Activated CD4-positive, alpha-beta T cell treated with anti-CD3 and anti-CD28 coated beads, Interleukin-2, Interleukin-6, amounts not matched to agents 100 ng/mL and 50 ng/mL, durations not matched to agents 16 hours and 8 hours (primary cell): Measurements from ENCODE around the gene TEKT5.
"Not testable (repeated sequence)": the region's sequence is repeated elsewhere in the genome, so short reads cannot be mapped to it uniquely, and the experiment has no call there.

Experiments used
- DNase-seq: peaks from one replicate; pipeline ENCODE4 v3.0.0-alpha.2; 2020

Gene TEKT5

DNA sequence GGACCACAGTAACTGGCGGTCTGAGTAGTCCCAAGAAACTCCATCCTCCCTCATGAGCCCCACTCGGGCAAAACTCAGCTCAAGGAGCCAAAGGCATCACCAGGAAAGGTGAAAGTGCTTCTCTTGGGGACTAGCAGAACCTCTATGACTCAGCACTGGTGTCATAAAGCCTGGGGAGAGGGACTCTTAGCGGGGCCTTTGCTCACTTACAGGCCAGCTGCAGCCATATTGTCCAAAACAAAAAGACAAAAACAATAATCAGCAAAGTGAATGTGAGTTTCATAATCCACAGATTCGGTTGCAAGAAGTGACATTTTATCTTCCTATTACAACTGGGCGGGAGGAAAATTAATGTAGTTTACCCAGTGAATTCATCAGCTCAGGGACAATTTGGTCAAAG is at the start of gene TEKT5:
Gene TEKT5 (minus strand): TSS at position 101 of the 400 bp plus-strand sequence. CDS start 57 bp downstream, at position 44.
- DNase-seq = peak; percentile 5

- peak; percentile 100 for DNase-seq
These were observed 49.1 kb upstream of the TEKT5 start, which contains the start of gene NUBP1 for GRCh38 chr16:10743610-10744369. Gene NUBP1 (plus strand): TSS chr16:10743842. CDS start chr16:10743864, 22 bp downstream.

GRCh38 chr16:10743227-10743609 is 48.5 kb upstream of the TEKT5 start:
- DNase-seq = no peak

- no peak for DNase-seq
These were observed 47.1 kb upstream of the TEKT5 start for GRCh38 chr16:10741844-10742243.

DNA sequence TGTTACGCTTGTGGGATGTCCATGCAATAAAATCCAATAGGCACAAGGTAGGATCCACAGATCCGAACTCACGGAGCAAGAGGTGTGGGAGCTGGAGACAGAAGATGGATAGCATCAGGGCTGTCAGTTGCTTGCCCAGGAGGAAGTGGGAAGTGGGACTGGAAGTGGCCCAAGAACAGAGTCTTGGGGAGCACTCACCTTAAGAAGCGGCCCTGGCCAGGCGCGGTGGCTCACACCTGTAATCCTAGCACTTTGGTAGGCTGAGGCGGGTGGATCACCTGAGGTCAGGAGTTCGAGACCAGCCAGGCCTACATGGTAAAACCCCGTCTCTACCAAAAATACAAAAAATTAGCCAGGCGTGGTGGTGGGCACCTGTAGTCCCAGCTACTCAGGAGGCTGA is 46.5 kb upstream of the TEKT5 start:
- DNase-seq = not testable (repeated sequence)

GRCh38 chr16:10740845-10741208 is 46.1 kb upstream of the TEKT5 start:
- no peak for DNase-seq

DNA sequence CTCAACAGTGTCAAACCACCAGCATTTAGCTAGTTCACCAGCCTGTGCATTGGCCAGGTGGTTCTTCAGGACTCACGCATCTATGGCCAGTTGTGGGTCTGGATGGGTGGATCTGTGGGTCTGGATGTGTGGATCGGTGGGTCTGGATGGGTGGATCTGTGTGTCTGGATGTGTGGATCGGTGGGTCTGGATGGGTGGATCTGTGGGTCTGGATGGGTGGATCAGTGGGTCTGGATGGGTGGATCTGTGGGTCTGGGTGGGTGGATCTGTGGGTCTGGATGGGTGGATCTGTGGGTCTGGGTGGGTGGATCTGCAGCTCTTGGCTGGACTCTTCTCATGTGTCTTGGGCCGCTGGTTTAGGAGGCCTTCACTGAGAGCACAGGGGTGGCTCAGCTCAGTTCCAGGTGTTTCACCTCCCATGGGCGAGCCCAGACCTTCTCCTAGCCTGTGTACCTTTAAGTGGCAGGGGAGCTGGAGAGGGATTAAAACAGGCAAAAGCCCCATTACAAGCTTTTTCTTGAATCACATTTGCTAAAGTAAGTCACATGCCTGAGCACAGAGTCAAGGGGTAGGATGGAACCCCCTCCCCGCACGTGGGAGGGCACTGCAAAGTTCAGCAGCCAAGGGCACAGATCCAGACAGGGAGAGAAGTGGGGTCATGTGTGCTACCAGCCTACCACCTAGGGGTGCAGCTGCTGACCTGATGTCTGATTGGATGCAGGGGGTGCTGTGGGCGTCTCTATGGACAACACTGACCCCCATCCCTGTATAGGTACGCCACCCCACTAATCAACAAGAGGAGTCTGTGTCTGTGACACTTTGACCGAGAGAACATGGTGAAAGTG is 45.5 kb upstream of the TEKT5 start:
- no peak for DNase-seq

DNA sequence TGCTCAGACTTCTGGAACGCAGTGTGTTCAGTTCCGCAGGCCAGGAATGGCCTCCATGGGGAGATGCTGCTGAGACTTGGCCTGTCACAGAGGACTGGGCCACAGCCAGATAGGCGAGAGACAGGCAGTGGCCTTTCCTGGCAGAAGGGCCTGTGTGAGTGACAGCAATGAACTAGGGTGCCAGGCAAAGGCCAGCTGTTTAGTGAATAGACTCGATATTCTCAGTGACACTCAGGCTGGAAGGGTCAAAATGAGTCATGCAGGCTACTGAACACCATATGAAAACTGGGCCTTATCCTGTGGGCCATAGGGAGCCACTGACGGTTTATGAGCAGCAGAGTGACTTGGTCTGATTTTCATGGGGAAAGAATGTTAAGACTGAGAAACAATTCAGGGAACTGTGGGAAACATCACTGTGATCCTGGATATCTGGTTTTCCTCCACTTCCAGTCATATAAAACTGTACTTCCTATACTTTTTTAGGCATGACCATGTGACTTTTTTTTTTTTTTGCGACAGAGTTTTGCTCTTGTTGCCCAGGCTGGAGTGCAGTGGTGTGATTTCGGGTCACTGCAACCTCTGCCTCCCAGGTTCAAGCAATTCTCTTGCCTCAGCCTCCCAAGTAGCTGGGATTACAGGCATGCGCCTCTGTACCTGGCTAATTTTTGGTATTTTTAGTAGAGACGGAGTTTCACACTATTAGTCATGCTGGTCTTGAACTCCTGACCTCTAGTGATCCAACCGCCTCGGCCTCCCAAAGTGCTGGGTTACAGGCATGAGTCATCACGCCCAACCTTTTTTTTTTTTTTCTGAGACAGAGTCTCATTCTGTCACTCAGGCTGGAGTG is 43.7 kb upstream of the TEKT5 start:
- DNase-seq = peak; percentile 85

DNA sequence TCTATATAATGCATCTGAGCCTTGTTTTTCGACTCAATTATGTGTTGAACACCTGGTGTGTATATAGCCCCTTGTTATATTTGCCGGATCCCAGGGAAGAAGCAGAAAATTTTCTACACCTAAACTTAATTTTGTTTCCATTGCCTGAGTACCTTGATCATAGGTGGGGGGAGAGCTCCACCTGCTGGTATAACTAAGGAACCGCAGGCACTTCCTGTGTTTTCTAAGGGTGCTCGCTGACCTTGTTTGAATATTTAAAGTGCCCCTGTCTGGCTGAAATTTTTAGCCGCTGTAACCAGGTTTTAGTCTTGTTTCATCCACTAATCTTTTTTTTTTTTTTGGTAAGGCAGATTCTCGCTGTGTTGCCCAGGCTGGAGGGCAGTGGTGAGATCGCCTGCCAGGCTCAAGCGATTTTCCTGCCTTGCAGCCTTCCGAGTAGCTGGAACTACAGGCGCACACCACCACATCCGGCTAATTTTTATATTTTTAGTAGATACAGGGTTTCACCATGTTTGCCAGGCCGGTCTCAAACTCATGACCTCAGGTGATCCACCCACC is 42.4 kb upstream of the TEKT5 start:
- DNase-seq = peak; percentile 84

DNA sequence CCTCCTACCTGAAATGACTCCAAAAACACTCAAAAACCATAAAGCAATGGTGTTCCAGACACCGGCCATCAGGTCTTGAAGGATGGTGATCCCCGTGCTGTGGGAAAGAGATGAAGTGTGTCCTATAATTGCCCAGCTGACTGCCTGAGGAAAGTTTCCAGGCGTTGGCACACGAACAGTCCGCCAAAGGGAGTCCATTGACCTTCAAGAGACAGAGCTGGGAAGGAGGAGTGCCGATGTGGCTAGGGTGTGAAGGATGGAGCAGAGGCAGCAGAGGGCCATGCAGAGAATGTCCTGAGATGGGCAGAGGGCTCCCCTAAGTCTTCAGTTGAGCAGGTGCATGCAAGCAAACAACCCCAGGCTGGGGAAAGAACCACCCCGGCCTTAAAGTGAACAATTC is 37.1 kb upstream of the TEKT5 start:
- DNase-seq = no peak

DNA sequence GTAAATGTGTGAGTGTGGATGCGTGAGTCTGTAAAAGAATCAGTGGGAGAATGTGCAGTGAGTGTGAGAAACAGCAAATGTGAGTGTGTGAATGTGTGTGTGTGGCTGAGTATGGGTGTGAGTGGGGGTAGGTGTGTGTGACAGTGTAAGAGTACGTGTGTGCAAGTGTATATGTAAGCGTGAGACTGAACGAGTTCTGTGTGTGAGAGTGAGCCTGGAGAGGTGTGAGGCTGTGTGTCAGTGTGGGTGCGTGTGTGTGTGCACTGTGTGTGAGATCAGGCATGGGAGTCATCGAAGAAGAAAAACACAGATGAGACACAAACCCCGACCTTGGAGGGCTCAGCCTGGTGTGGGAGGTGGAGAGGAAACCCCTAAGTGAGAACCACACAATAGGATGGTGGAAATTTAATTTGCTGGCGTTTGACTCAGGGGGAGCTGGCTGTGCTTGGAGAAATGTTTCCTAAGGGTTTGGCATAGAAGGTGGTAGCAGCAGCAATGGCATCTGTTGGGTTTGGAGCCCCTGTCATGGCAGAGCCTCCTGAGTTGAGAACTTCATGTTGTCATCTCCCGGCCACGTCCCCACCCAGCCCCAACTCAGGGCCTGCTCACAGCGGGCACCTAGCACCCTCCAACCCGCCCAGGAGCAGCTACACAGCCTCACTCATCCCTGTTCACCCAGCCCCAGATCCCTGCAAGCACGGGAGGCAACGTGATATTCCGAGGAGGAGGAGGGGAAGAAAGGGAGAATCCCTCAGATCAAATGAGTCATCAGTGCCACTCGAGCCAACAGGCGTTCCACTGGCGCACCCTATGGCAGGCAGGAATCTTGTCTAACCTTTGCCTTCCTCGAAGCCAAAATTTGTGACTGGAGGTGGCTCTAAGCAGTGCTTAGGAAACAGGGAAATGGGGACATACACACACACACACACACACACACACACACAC is 34.6 kb upstream of the TEKT5 start:
- no peak for DNase-seq

DNA sequence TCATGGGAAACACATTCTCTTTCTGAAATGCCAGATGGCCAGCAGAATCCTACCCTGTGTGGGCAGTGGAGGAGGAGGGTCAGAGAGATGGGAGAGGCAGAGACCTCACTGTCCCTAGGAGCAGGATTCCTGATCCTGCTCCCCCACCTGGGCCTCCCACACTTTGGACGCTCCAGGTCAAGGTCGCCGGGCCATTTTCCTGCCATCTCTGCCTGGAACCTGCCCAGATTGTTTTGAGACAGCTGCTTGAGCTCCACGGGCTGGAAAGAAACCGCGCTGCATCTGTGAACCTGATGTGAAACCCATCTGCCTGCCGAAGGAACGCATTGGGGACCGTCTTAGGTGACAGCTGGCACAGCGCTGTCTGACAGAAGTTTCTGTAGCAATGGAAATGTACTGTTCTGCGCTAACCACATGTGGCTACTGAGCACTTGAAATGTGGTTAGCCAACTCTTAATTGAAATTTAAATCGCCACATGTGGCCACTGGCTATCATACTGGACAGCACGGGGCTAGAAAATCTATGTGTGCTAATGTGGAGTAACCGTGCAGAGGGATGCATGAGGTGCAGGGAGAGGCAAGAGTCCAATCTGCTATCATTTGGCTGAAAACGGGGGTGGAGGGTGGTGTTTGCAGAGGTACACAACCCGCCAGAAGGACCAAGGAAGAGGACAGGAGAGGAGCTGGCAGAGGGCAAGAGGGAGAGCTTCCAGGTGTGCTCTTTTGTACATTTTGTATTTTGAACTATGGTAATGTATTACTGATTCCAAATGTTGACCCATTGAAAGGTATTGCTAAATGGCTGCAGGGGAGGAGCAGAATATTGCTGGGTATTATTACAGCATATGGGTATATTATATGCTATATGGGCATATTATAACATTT is 33.5 kb upstream of the TEKT5 start:
- DNase-seq = no peak

DNA sequence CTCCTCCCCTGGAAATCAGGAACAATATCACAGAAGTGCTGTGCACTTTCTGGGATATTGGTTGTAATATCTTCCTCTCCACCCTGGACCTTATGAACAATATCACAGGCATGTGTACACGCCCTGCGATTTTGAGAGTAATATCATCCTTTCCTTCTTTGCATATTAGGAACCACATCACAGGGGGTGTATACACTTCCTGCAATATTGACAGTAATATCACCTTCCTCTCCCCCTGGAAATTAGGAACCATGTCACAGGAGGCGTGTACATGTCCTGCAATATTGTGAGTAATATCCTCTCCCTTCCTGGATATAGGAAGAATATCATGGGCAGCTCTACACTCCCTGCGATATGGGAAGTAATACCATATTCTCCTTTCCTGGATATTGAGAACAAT is 14.2 kb upstream of the TEKT5 start:
- no peak for DNase-seq

DNA sequence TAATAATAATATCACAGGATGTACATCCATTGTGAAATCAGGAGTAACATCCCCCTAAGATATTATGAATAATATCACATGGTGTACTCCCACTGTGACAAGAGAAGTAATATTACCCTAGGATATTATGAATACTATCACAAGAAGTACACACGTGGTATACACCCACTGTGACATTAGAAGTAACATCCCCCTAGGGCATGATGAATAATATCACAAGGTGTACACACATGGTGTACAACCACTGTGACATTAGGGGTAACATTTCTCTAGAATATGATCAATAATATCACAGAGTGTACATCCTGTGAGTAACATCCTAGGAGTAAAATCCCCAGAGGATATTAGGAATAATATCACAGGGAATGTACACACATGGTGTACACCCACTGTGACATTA is 5.0 kb upstream of the TEKT5 start:
- no peak for DNase-seq

- no peak for DNase-seq
These were observed 424 bp downstream of the TEKT5 start for GRCh38 chr16:10694306-10694705.

DNA sequence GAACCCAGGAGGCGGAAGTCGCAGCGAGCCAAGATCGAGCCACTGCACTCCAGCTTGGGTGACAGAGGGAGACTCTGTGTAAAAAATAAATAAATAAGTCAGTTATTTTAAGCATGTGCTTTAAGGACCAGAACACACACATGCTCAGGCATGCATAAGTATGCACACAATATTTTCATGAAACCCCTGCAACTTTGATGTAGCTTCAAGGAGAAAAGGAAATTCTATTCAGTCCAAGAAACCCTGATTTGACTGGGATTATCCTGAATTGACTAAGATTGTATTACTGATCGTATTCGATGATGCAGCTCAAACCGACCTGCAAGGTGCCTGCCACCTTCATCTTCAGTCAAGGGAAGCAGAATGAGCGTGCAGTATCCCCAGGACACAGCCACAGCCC is 841 bp downstream of the TEKT5 start:
- no peak for DNase-seq

- no peak for DNase-seq
These were observed 2.3 kb downstream of the TEKT5 start for GRCh38 chr16:10692470-10692869.

- DNase-seq = no peak
These were observed 6.0 kb downstream of the TEKT5 start for GRCh38 chr16:10688726-10689125.

- no peak for DNase-seq
These were observed 6.4 kb downstream of the TEKT5 start for GRCh38 chr16:10688291-10688690.

DNA sequence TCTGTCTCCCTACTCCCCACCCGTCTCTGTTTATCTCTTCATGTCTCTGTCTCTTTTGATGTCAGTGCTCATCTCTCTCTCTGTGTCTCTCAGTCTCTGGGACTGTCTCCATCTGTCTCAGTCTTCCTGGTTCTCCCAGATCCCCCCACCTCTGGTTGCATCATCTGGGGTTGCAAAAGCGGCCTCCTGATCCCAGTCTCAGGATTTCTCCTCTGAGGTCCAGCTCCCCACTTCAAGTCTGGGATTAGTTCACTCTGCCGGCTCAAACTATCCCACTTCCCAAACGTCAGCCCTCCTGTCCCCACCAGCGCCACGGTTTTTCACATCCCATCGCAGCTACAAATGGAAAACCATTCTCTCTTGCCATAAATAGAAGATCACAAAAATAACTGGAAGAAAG is 9.0 kb downstream of the TEKT5 start:
- no peak for DNase-seq
